HCT116 (cell line): ENCODE data around the gene ASPG. TPM values are rescaled to one million over a fixed set of nuclear protein-coding genes. Genes with fewer than 3 reads are reported as not detected.

Source experiments
- ATAC-seq: fragments of 200-7000 bp; cut with Tn5 transposase; 2 replicates; pipeline ENCODE4 v1.9.1; 2020; ENCODE audit warnings: mild to moderate bottlenecking, moderate library complexity
- BruUV-seq: library from RNA; stranded (reverse); fragments of 400-500 nt; replicated peaks from 2 replicates; lab custom pipeline; 2021; lab: Mats Ljungman, UMichigan
- CTCF ChIA-PET: fragments of 300-600 bp; sonication (Branson Sonifier 250); formaldehyde crosslinking; loops from one replicate; lab custom pipeline; 2021; ENCODE audit warnings: antibody characterized with exemption; lab: Charles Lee
- POLR2A ChIA-PET: fragments of 300-600, 350-600 bp; sonication (Branson Sonifier 250); formaldehyde crosslinking; loops from one replicate; lab custom pipeline; 2021; ENCODE audit warnings: antibody characterized with exemption; lab: Charles Lee
- RAD21 ChIA-PET, 2 experiments: fragments of 300-600 bp; sonication (Branson Sonifier 250); formaldehyde crosslinking; loops; one replicate each; lab custom pipeline; 2023; ENCODE audit warnings: low total read pairs in 2 of 2; ENCODE audit not compliant: uncharacterized antibody in 2 of 2, unreplicated experiment in 2 of 2, low non-redundant PET in 1 of 2; lab: Charles Lee
- DNase-seq: peaks from one replicate; pipeline ENCODE4 v3.0.0-alpha.2; 2010; ENCODE audit warnings: low read depth, low spot score
- H2AFZ ChIP-seq: fragments of 200-600 bp; shearing (Covaris generic), sonication (generic); 2 replicates; pipeline ENCODE4 v1.6.1; 2017; ENCODE audit warnings: low read depth, mixed run types, mixed read lengths, antibody characterized with exemption, low read length; ENCODE audit not compliant: poor library complexity, severe bottlenecking
- H3K27ac ChIP-seq: 2 replicates; pipeline ENCODE4 v1.5.1; 2012; ENCODE audit warnings: low read depth, low read length
- H3K27me3 ChIP-seq: fragments of 200-600 bp; sonication (generic); 2 replicates; pipeline ENCODE4 v1.6.1; 2016; ENCODE audit warnings: mixed run types, low read length, mixed read lengths; ENCODE audit not compliant: insufficient read depth
- H3K36me3 ChIP-seq, 2 experiments: fragments of 200-500 bp in 1 of 2; fragments of 200-600 bp in 1 of 2; sonication (Bioruptor generic) in 1 of 2; sonication (generic) in 1 of 2; 2 replicates each; pipeline versions ENCODE4 v1.5.1 to v1.6.1; 2014 to 2016; ENCODE audit warnings: low read length in 2 of 2, inconsistent platforms in 1 of 2, mixed read lengths in 1 of 2, mixed run types in 1 of 2; ENCODE audit not compliant: insufficient read depth in 2 of 2, control insufficient read depth in 1 of 2
- H3K4me1 ChIP-seq, 2 experiments: fragments of 200-600 bp in 1 of 2; sonication (generic) in 1 of 2; 2 replicates each; pipeline versions ENCODE4 v1.5.1 to v1.6.1; 2012 to 2017; ENCODE audit warnings: low read length in 2 of 2, inconsistent platforms in 1 of 2, mild to moderate bottlenecking in 1 of 2, mixed read lengths in 1 of 2, mixed run types in 1 of 2, moderate library complexity in 1 of 2; ENCODE audit not compliant: insufficient read depth in 2 of 2, control insufficient read depth in 1 of 2
- H3K4me2 ChIP-seq: fragments of 200-600 bp; sonication (generic); 2 replicates; pipeline ENCODE4 v1.6.1; 2017; ENCODE audit warnings: mixed run types, low read length, mixed read lengths
- H3K4me3 ChIP-seq, 2 experiments: fragments of 200-600 bp in 1 of 2; sonication (generic) in 1 of 2; replicated peaks in 1 of 2; 2 replicates each; pipeline ENCODE4 v1.5.1; 2011 to 2016; ENCODE audit warnings: low read length in 2 of 2, control low read depth in 1 of 2, low read depth in 1 of 2, mild to moderate bottlenecking in 1 of 2, mixed read lengths in 1 of 2, mixed run types in 1 of 2
- H3K79me2 ChIP-seq: fragments of 200-600 bp; sonication (generic); 2 replicates; pipeline ENCODE4 v1.6.1; 2017; ENCODE audit warnings: mild to moderate bottlenecking, mixed run types, low read length, moderate library complexity, mixed read lengths; ENCODE audit not compliant: insufficient read depth
- H3K9ac ChIP-seq: fragments of 200-600 bp; sonication (generic); 2 replicates; pipeline ENCODE4 v1.6.1; 2016; ENCODE audit warnings: low read length, mixed read lengths
- H3K9me2 ChIP-seq: fragments of 200-600 bp; sonication (generic), shearing (Covaris generic); 2 replicates; pipeline ENCODE4 v1.6.1; 2017; ENCODE audit warnings: mixed run types, mild to moderate bottlenecking, moderate library complexity; ENCODE audit not compliant: insufficient read depth
- H3K9me3 ChIP-seq, 2 experiments: fragments of 200-500 bp in 1 of 2; fragments of 200-600 bp in 1 of 2; sonication (Bioruptor generic) in 1 of 2; sonication (generic) in 1 of 2; 2 replicates each; pipeline ENCODE4 v1.6.1; 2014 to 2017; ENCODE audit warnings: low read length in 2 of 2, mixed read lengths in 2 of 2, inconsistent platforms in 1 of 2, low read depth in 1 of 2, mild to moderate bottlenecking in 1 of 2, mixed run types in 1 of 2, moderate library complexity in 1 of 2; ENCODE audit not compliant: control insufficient read depth in 1 of 2, insufficient read depth in 1 of 2
- H4K20me1 ChIP-seq: fragments of 200-600 bp; sonication (generic), shearing (Covaris generic); 2 replicates; pipeline ENCODE4 v1.6.1; 2017; ENCODE audit warnings: mixed run types, mild to moderate bottlenecking, moderate library complexity; ENCODE audit not compliant: insufficient read depth
- CEBPB ChIP-seq: IDR thresholded peaks from 2 replicates; pipeline ENCODE4 v1.6.1; 2012; ENCODE audit warnings: low read depth
- JUND ChIP-seq: IDR thresholded peaks from 2 replicates; pipeline ENCODE4 v1.6.1; 2012
- MAX ChIP-seq: IDR thresholded peaks from 2 replicates; pipeline ENCODE4 v1.6.1; 2012
- POLR2A ChIP-seq: IDR thresholded peaks from 2 replicates; pipeline ENCODE4 v1.7.0; 2011; ENCODE audit warnings: borderline replicate concordance; ENCODE audit not compliant: insufficient read depth, insufficient read length; ENCODE audit errors: extremely low read depth
- POLR2AphosphoS5 ChIP-seq: IDR thresholded peaks from 2 replicates; pipeline ENCODE4 v1.6.1; 2011; ENCODE audit warnings: mild to moderate bottlenecking, low read depth, low read length, moderate library complexity
- YY1 ChIP-seq: IDR thresholded peaks from 2 replicates; pipeline ENCODE4 v1.6.1; 2011; ENCODE audit warnings: low read length, low read depth, moderate library complexity, mild to moderate bottlenecking; ENCODE audit not compliant: insufficient replicate concordance; ENCODE audit errors: extremely low read depth
- ZBTB33 ChIP-seq: IDR thresholded peaks from 2 replicates; pipeline ENCODE4 v1.6.1; 2011; ENCODE audit warnings: mild to moderate bottlenecking, low read length, moderate library complexity; ENCODE audit not compliant: insufficient replicate concordance; ENCODE audit errors: extremely low read depth
- intact Hi-C: fragments of 100-400 bp; cut with micrococcal nuclease; formaldehyde crosslinking; loops from 2 replicates; pipeline ENCODE4 v1.10.0; 2022
- total RNA-seq: library from RNA; stranded (reverse); gene quantifications from one replicate; pipeline ENCODE4 v1.2.1, GENCODE V29; 2021; ENCODE audit not compliant: unreplicated experiment

The ASPG gene
- total RNA-seq, 1 experiment from 2014 or later = not detected

- intact Hi-C loops = loop anchor here (1.0 to 10.0 kb wide), 3 partner anchors 156 to 333 kb away; no protein-coding TSS in a partner anchor
- peak within 1 kb of the TSS; percentile 78 for H3K9ac ChIP-seq
- peak within 1 kb of the TSS; percentile 71 to 81 for H3K4me3 ChIP-seq
These were observed 52.7 kb downstream of the ASPG start, which contains the start of gene KIF26A for GRCh38 chr14:104138098-104138717. Gene KIF26A, plus strand, starts transcription at chr14:104138587. Its CDS starts 136 bp downstream, at chr14:104138723.

More at GRCh38 chr14:104138098-104138717, 52.7 kb downstream of the ASPG start, which contains the start of gene KIF26A:
- H4K20me1 ChIP-seq = no peaks in the 10 kb centered on the region
- H3K27me3 ChIP-seq = no peaks in the 10 kb centered on the region
- H3K36me3 ChIP-seq = no peaks in the 10 kb centered on the region
- ChIA-PET CTCF (interaction anchor here (0.6 to 1.1 kb wide), 11 partner anchors 18 to 1030 kb away, joined by 3 to 23 read pairs (median 3); partner anchors contain the start of gene JAG2), POLR2A (interaction anchor here (1.0 kb wide), 1 partner anchor 528 kb away, joined by 3 read pairs; no protein-coding TSS in a partner anchor)
- peak within 1 kb of the TSS; percentile 86 for H3K27ac ChIP-seq
- ATAC-seq = peak; percentile 75
- H3K79me2 ChIP-seq = peaks cover 13% of the 10 kb centered on the region; the same call in 1 of the 2 replicates
- peak within 1 kb of the TSS; percentile 99 for H3K4me2 ChIP-seq
- TF ChIP-seq POLR2AphosphoS5 (peak; percentile 78), ZBTB33 (no peak), POLR2A (no peak), CEBPB (no peak), JUND (no peak), MAX (peak; percentile 55), YY1 (no peak)
- TF ChIP-seq, all 23 proteins: peak for 2
- Histone ChIP-seq H2AFZ (peak within 1 kb of the TSS; percentile 88), H3K9me2 (no peaks in the 10 kb centered on the region), H3K9me3 (no peaks in the 10 kb centered on the region), H3K4me1 (peaks cover 10 to 29% of the 10 kb centered on the region in 2 experiments; a peak in 3 of 4 replicates)
- no TSS peak for BruUV-seq
- RAD21 ChIA-PET = interaction anchor here (0.7 to 1.1 kb wide), 5 partner anchors 60 to 426 kb away, joined by 3 to 6 read pairs (median 3); no protein-coding TSS in a partner anchor
- DNase-seq = peak; percentile 51
